CD4-positive, CD25-positive, alpha-beta regulatory T cell (primary cell): ENCODE measurements around the gene CD72. TPM values are rescaled to one million over a fixed set of nuclear protein-coding genes. Genes with fewer than 3 reads are reported as not detected.
A peak's percentile ranks its signal among the peaks of the same experiment; 100 is the strongest.

Experiments used
- ATAC-seq, 2 donors: fragments of 150-1000 bp; cut with Tn5 transposase; one replicate each; pipeline ENCODE4 v1.10.0; 2021; ENCODE audit warnings: low read depth in 2 of 2, moderate number of reproducible peaks in 2 of 2, moderate library complexity in 1 of 2
- DNase-seq, 3 donors: peaks; one replicate each; pipeline versions ENCODE4 v3.0.0 to v3.0.0-alpha.2; 2012 to 2022; ENCODE audit warnings: mixed read lengths in 1 of 3
- H3K27ac ChIP-seq: one replicate; pipeline ENCODE4 v1.7.0; 2013; ENCODE audit warnings: mild to moderate bottlenecking, low read length; ENCODE audit not compliant: insufficient read depth, poor library complexity, severe bottlenecking
- H3K27me3 ChIP-seq: one replicate; pipeline ENCODE4 v1.7.0; 2013; ENCODE audit warnings: low read length; ENCODE audit not compliant: control insufficient read depth, insufficient read depth
- H3K36me3 ChIP-seq: one replicate; pipeline ENCODE4 v1.7.0; 2013; ENCODE audit warnings: mild to moderate bottlenecking, low read length, moderate library complexity; ENCODE audit not compliant: control insufficient read depth, insufficient read depth
- H3K4me1 ChIP-seq: 2 replicates; pipeline ENCODE4 v1.7.0; 2013; ENCODE audit warnings: mild to moderate bottlenecking, low read length; ENCODE audit not compliant: insufficient read depth, control insufficient read depth, poor library complexity, severe bottlenecking
- H3K4me3 ChIP-seq: one replicate; pipeline ENCODE4 v1.7.0; 2013; ENCODE audit warnings: low read depth, mild to moderate bottlenecking, low read length, moderate library complexity
- H3K9me3 ChIP-seq, 2 experiments: 1 replicate in 1 of 2; 2 replicates in 1 of 2; pipeline ENCODE4 v1.7.0; 2013; ENCODE audit warnings: low read length in 2 of 2, mild to moderate bottlenecking in 1 of 2, moderate library complexity in 1 of 2; ENCODE audit not compliant: control insufficient read depth in 2 of 2
- H3K27ac Mint-ChIP-seq, 3 donors: one replicate each; pipeline ENCODE4 v1.8.0; 2020 to 2022; ENCODE audit warnings: mild to moderate bottlenecking in 3 of 3, mixed read lengths in 3 of 3, moderate library complexity in 2 of 3
- H3K27me3 Mint-ChIP-seq: one replicate; pipeline ENCODE4 v1.8.0; 2022; ENCODE audit warnings: mild to moderate bottlenecking, mixed read lengths
- H3K36me3 Mint-ChIP-seq: one replicate; pipeline ENCODE4 v1.8.0; 2020; ENCODE audit warnings: mixed read lengths
- H3K4me1 Mint-ChIP-seq, 4 donors: one replicate each; pipeline ENCODE4 v1.8.0; 2020 to 2022; ENCODE audit warnings: mixed read lengths in 4 of 4, mild to moderate bottlenecking in 1 of 4
- H3K4me3 Mint-ChIP-seq, 4 donors: one replicate each; pipeline ENCODE4 v1.8.0; 2020 to 2022; ENCODE audit warnings: mild to moderate bottlenecking in 4 of 4, mixed read lengths in 4 of 4, moderate library complexity in 3 of 4
- H3K9me3 Mint-ChIP-seq, 7 donors: one replicate each; pipeline ENCODE4 v1.8.0; 2020 to 2022; ENCODE audit warnings: mixed read lengths in 7 of 7, mild to moderate bottlenecking in 3 of 7, moderate library complexity in 2 of 7
- polyA plus RNA-seq, 4 donors: library from polyadenylated mRNA; unstranded; fragments of 300-500 nt; fragmentation: Illumina TruSeq; gene quantifications; one replicate each; pipeline ENCODE4 v1.2.3, GENCODE V29; 2021
- total RNA-seq: library from RNA; stranded (reverse); gene quantifications from one replicate; pipeline ENCODE4 v1.2.3, GENCODE V29; 2022

The CD72 gene
- total and polyA plus RNA-seq, 5 donors from 2014 or later, result 1.0 to 7.9 (median 2.7) TPM

DNA sequence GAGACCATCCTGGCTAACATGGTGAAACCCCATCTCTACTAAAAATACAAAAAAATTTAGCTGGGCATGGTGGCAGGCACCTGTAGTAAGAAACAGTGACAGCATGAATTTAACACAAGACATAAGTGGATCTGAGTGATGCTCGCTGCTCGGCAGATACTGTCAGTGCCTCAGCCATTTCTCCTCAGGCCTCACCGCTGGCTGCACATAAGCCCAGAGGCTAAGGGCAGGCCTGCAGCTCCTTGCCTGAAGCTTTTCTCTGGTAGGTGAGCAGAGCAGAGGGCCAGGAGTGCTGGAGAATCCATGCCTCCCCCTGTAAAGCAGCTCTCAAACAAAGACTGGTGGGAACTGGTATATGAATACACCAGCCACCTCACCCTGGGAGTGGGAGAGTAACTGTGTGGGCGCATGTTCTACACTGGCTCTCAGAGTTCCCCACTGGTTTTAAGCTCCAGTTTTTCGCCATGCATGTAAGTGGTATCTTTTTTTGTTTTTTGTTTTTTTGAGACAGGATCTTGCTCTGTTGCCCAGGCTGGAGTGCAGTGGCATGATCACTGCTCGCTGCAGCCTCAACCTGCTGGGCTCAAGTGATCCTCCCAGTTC lies 10.3 kb upstream of the CD72 start:
- H3K27ac Mint-ChIP-seq, result no peak overlapping the region
- H3K27me3 ChIP-seq, result no peaks in the 10 kb centered on the region
- H3K27ac ChIP-seq, result no peak overlapping the region
- H3K9me3 ChIP-seq, result no peaks in the 10 kb centered on the region
- H3K9me3 Mint-ChIP-seq, result peaks cover 0 to 2% (median 0%) of the 10 kb centered on the region in 7 donors
- no peak for ATAC-seq
- H3K4me3 Mint-ChIP-seq, result no peak overlapping the region
- no peaks in the 10 kb centered on the region for H3K36me3 ChIP-seq
- no peaks in the 10 kb centered on the region for H3K36me3 Mint-ChIP-seq
- no peaks in the 10 kb centered on the region for H3K4me1 ChIP-seq
- no peaks in the 10 kb centered on the region for H3K27me3 Mint-ChIP-seq
- no peak overlapping the region for H3K4me3 ChIP-seq
- peaks cover 0 to 12% (median 2%) of the 10 kb centered on the region in 4 donors for H3K4me1 Mint-ChIP-seq
- no peak for DNase-seq

GRCh38 chr9:35627575-35627974 lies 9.4 kb upstream of the CD72 start:
- peaks cover 0 to 12% (median 2%) of the 10 kb centered on the region in 4 donors for H3K4me1 Mint-ChIP-seq
- peaks cover 0 to 2% (median 0%) of the 10 kb centered on the region in 7 donors for H3K9me3 Mint-ChIP-seq
- Histone ChIP-seq H3K36me3 (no peaks in the 10 kb centered on the region), H3K27me3 (no peaks in the 10 kb centered on the region), H3K4me1 (no peaks in the 10 kb centered on the region), H3K27ac (no peak overlapping the region), H3K9me3 (no peaks in the 10 kb centered on the region), H3K4me3 (no peak overlapping the region)
- H3K27me3 Mint-ChIP-seq, result no peaks in the 10 kb centered on the region
- H3K36me3 Mint-ChIP-seq, result no peaks in the 10 kb centered on the region
- H3K27ac Mint-ChIP-seq, result no peak overlapping the region
- no peak for ATAC-seq
- no peak for DNase-seq
- peak overlapping the region in 1 of 4 donors; percentile 32 for H3K4me3 Mint-ChIP-seq

DNA sequence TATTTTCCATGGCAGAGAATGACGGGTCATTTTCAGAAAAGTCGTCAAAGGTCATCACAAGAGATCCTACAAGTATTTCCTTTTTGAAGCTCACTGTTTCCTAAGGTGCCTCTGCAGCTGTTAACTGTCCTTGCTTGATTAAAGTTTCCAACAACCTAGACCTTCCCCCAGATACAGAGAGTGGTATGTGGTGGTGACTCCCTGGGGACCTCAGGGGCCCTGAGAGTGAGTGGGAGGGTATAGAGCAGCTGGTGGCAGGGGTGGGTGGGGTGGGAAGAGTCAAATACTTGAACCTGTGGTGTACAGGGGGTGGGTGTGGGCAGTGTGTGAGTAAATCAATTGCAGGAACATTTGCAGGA lies 1.6 kb upstream of the CD72 start:
- Histone ChIP-seq H3K4me1 (peaks cover 34% of the 10 kb centered on the region), H3K9me3 (no peaks in the 10 kb centered on the region), H3K36me3 (no peaks in the 10 kb centered on the region), H3K27ac (no peak overlapping the region), H3K4me3 (peak overlapping the region; percentile 16), H3K27me3 (no peaks in the 10 kb centered on the region)
- Mint-ChIP-seq H3K27me3 (no peaks in the 10 kb centered on the region), H3K9me3 (peaks cover 0 to 2% (median 0%) of the 10 kb centered on the region in 7 donors), H3K4me1 (peaks cover 7 to 44% (median 28%) of the 10 kb centered on the region in 4 donors), H3K36me3 (no peaks in the 10 kb centered on the region), H3K27ac (peak overlapping the region; percentile 20 to 91 (median 89)), H3K4me3 (peak overlapping the region in 3 of 4 donors; percentile 15 to 48 (median 29))
- DNase-seq (no peak), ATAC-seq (no peak)

GRCh38 chr9:35618854-35619799 lies 914 bp upstream of the CD72 start:
- Mint-ChIP-seq H3K9me3 (peaks cover 0 to 2% (median 0%) of the 10 kb centered on the region in 7 donors), H3K4me3 (peak overlapping the region; percentile 29 to 76 (median 48)), H3K27me3 (no peaks in the 10 kb centered on the region), H3K4me1 (peaks cover 4 to 44% (median 30%) of the 10 kb centered on the region in 4 donors), H3K27ac (peak overlapping the region; percentile 32 to 91 (median 89)), H3K36me3 (no peaks in the 10 kb centered on the region)
- Histone ChIP-seq H3K9me3 (no peaks in the 10 kb centered on the region), H3K36me3 (no peaks in the 10 kb centered on the region), H3K4me1 (peaks cover 34% of the 10 kb centered on the region), H3K4me3 (peak overlapping the region; percentile 16), H3K27me3 (no peaks in the 10 kb centered on the region), H3K27ac (peak overlapping the region; percentile 47)
- ATAC-seq (peak; percentile 29 to 35), DNase-seq (peak in 1 of 3 donors; percentile 70)

DNA sequence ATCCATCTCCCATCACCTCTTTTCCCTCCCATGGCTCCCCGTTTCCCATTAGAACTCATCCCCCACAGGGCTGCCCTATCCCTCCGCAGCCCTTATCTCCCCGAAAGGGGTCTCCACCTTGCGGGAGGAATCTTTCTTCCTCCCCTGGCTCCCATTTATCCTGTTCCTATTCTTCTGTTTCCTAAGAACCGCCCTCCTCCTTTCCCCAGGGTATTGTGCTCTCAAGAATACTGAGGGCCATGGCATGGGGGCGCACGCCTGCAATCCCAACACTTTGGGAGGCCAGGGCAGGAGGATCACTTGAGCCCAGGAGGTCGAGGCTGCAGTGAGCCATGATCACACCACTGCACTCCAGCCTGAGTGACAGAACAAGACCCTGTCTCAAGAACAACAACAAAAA lies 665 bp downstream of the CD72 start:
- peaks cover 4 to 45% (median 30%) of the 10 kb centered on the region in 4 donors for H3K4me1 Mint-ChIP-seq
- peaks cover 0 to 2% (median 0%) of the 10 kb centered on the region in 7 donors for H3K9me3 Mint-ChIP-seq
- peaks cover 34% of the 10 kb centered on the region for H3K4me1 ChIP-seq
- no peaks in the 10 kb centered on the region for H3K9me3 ChIP-seq
- H3K27ac Mint-ChIP-seq, result peak overlapping the region; percentile 94 to 99 (median 95)
- no peak for ATAC-seq
- H3K27me3 ChIP-seq, result no peaks in the 10 kb centered on the region
- peak overlapping the region; percentile 83 to 95 (median 88) for H3K4me3 Mint-ChIP-seq
- peak overlapping the region; percentile 66 for H3K27ac ChIP-seq
- peak overlapping the region; percentile 79 for H3K4me3 ChIP-seq
- H3K36me3 Mint-ChIP-seq, result no peaks in the 10 kb centered on the region
- no peaks in the 10 kb centered on the region for H3K27me3 Mint-ChIP-seq
- DNase-seq, result no peak
- H3K36me3 ChIP-seq, result no peaks in the 10 kb centered on the region

- H3K4me3 ChIP-seq, result peak overlapping the region; percentile 79
- no peaks in the 10 kb centered on the region for H3K27me3 ChIP-seq
- no peaks in the 10 kb centered on the region for H3K27me3 Mint-ChIP-seq
- peak overlapping the region; percentile 66 for H3K27ac ChIP-seq
- H3K36me3 ChIP-seq, result no peaks in the 10 kb centered on the region
- H3K9me3 Mint-ChIP-seq, result peaks cover 0 to 2% (median 0%) of the 10 kb centered on the region in 7 donors
- peak overlapping the region; percentile 94 to 99 (median 95) for H3K27ac Mint-ChIP-seq
- H3K4me1 Mint-ChIP-seq, result peaks cover 4 to 46% (median 30%) of the 10 kb centered on the region in 4 donors
- DNase-seq, result peak; percentile 56 to 81 (median 69)
- H3K4me3 Mint-ChIP-seq, result peak overlapping the region; percentile 83 to 95 (median 88)
- no peaks in the 10 kb centered on the region for H3K9me3 ChIP-seq
- H3K36me3 Mint-ChIP-seq, result no peaks in the 10 kb centered on the region
- H3K4me1 ChIP-seq, result peaks cover 34% of the 10 kb centered on the region
- ATAC-seq, result peak; percentile 71 to 76
Measured at GRCh38 chr9:35616681-35617459, 1.3 kb downstream of the CD72 start.

DNA sequence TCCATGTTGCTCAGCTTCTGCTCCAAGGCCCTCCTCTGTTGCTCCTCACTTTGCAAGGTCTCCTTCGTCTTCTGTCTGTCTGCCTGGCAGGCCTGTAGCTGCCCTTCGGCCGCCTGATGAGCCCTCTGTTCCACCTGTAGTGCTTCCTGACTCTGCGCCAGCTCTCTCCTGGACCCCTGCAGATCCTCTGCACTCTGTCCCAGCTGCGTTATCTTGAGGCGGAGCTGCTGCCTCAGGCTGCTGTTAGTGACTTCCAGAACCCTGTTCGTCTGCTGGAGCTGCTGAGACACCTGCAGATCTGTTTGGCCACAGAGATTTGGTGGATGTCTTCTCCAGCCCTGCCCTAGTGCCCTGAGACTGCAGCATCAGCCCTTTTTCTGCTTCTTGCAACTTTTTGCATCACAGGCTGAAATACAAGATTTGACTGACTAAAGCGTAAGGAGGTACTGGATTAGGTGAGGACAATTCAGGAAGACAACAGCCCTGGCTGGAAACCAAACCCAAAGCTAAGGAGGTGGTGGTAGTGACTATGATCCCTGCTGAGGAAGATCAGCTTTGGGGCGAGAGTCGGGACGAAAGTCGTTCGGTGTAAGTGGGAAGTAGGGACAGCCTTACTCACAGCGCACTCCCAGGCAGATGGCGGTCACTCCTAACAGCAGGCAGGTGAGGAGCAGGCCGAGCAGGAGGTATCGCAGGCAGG lies 2.1 kb downstream of the CD72 start:
- H3K4me1 Mint-ChIP-seq, result peaks cover 9 to 54% (median 36%) of the 10 kb centered on the region in 4 donors
- no peaks in the 10 kb centered on the region for H3K36me3 Mint-ChIP-seq
- peak overlapping the region; percentile 66 for H3K27ac ChIP-seq
- no peaks in the 10 kb centered on the region for H3K9me3 ChIP-seq
- DNase-seq, result no peak
- no peaks in the 10 kb centered on the region for H3K36me3 ChIP-seq
- H3K27me3 ChIP-seq, result no peaks in the 10 kb centered on the region
- H3K4me1 ChIP-seq, result peaks cover 34% of the 10 kb centered on the region
- ATAC-seq, result no peak
- no peak overlapping the region for H3K4me3 ChIP-seq
- peak overlapping the region; percentile 44 to 92 (median 84) for H3K4me3 Mint-ChIP-seq
- H3K9me3 Mint-ChIP-seq, result peaks cover 0 to 2% (median 0%) of the 10 kb centered on the region in 7 donors
- no peaks in the 10 kb centered on the region for H3K27me3 Mint-ChIP-seq
- H3K27ac Mint-ChIP-seq, result peak overlapping the region; percentile 49 to 94 (median 90)
